ENCODE measurements around the gene FEZF1. TPM values are rescaled to one million over a fixed set of nuclear protein-coding genes. Genes with fewer than 3 reads are reported as not detected.

FEZF1 gene
- total RNA-seq, 4 donors from 2014 or later, result not detected

DNA sequence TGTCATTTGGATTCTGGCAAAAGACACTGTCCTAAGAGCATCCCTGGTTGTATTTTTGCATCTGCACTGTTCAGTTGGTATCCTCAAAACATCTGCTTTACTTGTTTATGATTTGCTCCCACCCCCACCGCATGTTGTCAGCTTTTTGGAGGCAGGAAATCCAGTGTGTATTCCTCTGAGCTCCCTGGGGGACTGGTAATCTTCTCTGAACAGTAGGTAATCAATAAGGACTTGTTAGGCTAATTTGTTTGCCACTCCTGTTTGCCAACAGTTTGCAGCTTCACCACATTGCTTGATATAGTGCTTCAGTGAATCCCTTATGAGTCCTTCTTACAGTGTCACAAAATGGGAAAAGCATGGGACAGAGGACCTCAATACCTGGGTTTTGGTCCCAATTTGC is 49.1 kb downstream of the FEZF1 start:
- DNase-seq (no peak), ATAC-seq (no peak)
- Histone ChIP-seq H3K36me3 (no peaks in the 10 kb centered on the region), H3K4me3 (no peak overlapping the region), H3K27ac (no peak overlapping the region), H3K9me3 (no peaks in the 10 kb centered on the region), H3K27me3 (peaks cover 0 to 2% (median 0%) of the 10 kb centered on the region in 3 donors), H3K4me1 (no peaks in the 10 kb centered on the region)
- intact Hi-C loops (cut with DNase I; ENCODE audit: low total_unique reads), result no loop called here
- TF ChIP-seq, protein P1, sequence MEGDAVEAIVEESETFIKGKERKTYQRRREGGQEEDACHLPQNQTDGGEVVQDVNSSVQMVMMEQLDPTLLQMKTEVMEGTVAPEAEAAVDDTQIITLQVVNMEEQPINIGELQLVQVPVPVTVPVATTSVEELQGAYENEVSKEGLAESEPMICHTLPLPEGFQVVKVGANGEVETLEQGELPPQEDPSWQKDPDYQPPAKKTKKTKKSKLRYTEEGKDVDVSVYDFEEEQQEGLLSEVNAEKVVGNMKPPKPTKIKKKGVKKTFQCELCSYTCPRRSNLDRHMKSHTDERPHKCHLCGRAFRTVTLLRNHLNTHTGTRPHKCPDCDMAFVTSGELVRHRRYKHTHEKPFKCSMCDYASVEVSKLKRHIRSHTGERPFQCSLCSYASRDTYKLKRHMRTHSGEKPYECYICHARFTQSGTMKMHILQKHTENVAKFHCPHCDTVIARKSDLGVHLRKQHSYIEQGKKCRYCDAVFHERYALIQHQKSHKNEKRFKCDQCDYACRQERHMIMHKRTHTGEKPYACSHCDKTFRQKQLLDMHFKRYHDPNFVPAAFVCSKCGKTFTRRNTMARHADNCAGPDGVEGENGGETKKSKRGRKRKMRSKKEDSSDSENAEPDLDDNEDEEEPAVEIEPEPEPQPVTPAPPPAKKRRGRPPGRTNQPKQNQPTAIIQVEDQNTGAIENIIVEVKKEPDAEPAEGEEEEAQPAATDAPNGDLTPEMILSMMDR (IDR thresholded peaks at IDR 0.05 in 4 of 5, conservative IDR thresholded peaks at IDR 0.05 in 1 of 5), result no peak
- TF ChIP-seq POLR2A (IDR thresholded peaks at IDR 0.05), result no peak
- in situ Hi-C loops (cut with MboI; ENCODE audit: low sequenced_read_pairs in 4 of 4), result no loop called here

Other genes with a start within 250 kb of the FEZF1 start
- gene AASS, start 160.5 kb downstream of the FEZF1 start, total RNA-seq, result 10 to 100 TPM in 1 of 4 donors, 1 to 10 TPM in 3; 7.5 to 12.0 (median 9.5) TPM